Stimulated activated CD4-positive, alpha-beta T cell treated with anti-CD3 and anti-CD28 coated beads, Interleukin-2, amount 100 ng/mL, for 48 hours (primary cell): ENCODE data around the gene ADAP2.
"Not testable (repeated sequence)": the region's sequence is repeated elsewhere in the genome, so short reads cannot be mapped to it uniquely, and the experiment has no call there.

Source experiments
- DNase-seq, 2 donors: peaks; one replicate each; pipeline ENCODE4 v3.0.0-alpha.2; 2020

Gene ADAP2

GRCh38 chr17:30921544-30922196, at the start of gene ADAP2:
Gene ADAP2, plus strand, starts transcription at chr17:30921945. Its CDS starts 70 bp downstream, at chr17:30922015.
- DNase-seq, result no peak

- no peak for DNase-seq
Observed at GRCh38 chr17:30886187-30886586, 35.6 kb upstream of the ADAP2 start.

GRCh38 chr17:30894236-30894635, 27.5 kb upstream of the ADAP2 start:
- no peak for DNase-seq

- no peak for DNase-seq
Observed at GRCh38 chr17:30897311-30897710, 24.4 kb upstream of the ADAP2 start.

- no peak for DNase-seq
Observed at GRCh38 chr17:30905742-30906100, 16.0 kb upstream of the ADAP2 start.

- DNase-seq, result peak; percentile 87 to 90
Observed at GRCh38 chr17:30906101-30906911, 15.4 kb upstream of the ADAP2 start, which contains the start of gene TEFM. Gene TEFM, minus strand, starts transcription at chr17:30906238. Its CDS starts 40 bp downstream, at chr17:30906198.

GRCh38 chr17:30908717-30909420, 12.9 kb upstream of the ADAP2 start:
- no peak for DNase-seq

- not testable (repeated sequence) for DNase-seq
Observed at GRCh38 chr17:30910151-30910550, 11.6 kb upstream of the ADAP2 start.

- no peak for DNase-seq
Observed at GRCh38 chr17:30913955-30914354, 7.8 kb upstream of the ADAP2 start.

- no peak for DNase-seq
Observed at GRCh38 chr17:30915833-30916611, 5.7 kb upstream of the ADAP2 start.

GRCh38 chr17:30917050-30917449, 4.7 kb upstream of the ADAP2 start:
- no peak for DNase-seq

- DNase-seq, result no peak
Observed at GRCh38 chr17:30920282-30920681, 1.5 kb upstream of the ADAP2 start.

GRCh38 chr17:30920683-30921543, 832 bp upstream of the ADAP2 start:
- DNase-seq, result no peak

- DNase-seq, result no peak
Observed at GRCh38 chr17:30922235-30923030, 688 bp downstream of the ADAP2 start.

- DNase-seq, result no peak
Observed at GRCh38 chr17:30924341-30924740, 2.6 kb downstream of the ADAP2 start.

- DNase-seq, result no peak
Observed at GRCh38 chr17:30926516-30926915, 4.8 kb downstream of the ADAP2 start.

- DNase-seq, result no peak
Observed at GRCh38 chr17:30927756-30928155, 6.0 kb downstream of the ADAP2 start.

- DNase-seq, result no peak
Observed at GRCh38 chr17:30928584-30928983, 6.8 kb downstream of the ADAP2 start.

- no peak for DNase-seq
Observed at GRCh38 chr17:30929081-30929633, 7.4 kb downstream of the ADAP2 start.

- not testable (repeated sequence) for DNase-seq
Observed at GRCh38 chr17:30929861-30930260, 8.1 kb downstream of the ADAP2 start.

GRCh38 chr17:30930495-30930894, 8.8 kb downstream of the ADAP2 start:
- DNase-seq, result no peak
